GM19240 (cell line): ENCODE data around the gene KLK5.

ENCODE experiments used
- DNase-seq: peaks from one replicate; pipeline ENCODE4 v3.0.0; 2011; ENCODE audit warnings: low spot score; ENCODE audit not compliant: insufficient read length

KLK5 gene

DNA sequence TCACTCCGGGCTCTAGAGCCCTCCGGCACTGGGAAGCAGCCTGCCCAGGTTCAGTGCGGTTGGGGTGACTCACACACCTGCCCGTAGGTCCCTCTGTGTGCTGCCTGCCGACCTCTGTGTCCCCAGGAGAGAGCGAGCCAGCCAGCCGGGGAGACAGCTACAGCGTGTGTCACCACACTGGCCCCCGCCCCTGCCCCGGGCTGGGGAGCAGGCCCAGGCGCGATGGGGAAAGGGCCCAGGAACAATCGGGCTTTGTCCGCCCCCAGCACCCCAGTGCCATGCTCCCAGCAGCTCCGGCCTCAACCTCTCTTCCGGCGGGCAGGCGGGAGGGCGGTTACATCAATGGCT is 16.5 kb upstream of the KLK5 start, which contains the start of gene KLK6:
TSS of gene KLK6 (minus strand) at position 179 of the 348 bp plus-strand sequence. CDS start 1,487 bp downstream, outside the sequence.
- DNase-seq: no peak

DNA sequence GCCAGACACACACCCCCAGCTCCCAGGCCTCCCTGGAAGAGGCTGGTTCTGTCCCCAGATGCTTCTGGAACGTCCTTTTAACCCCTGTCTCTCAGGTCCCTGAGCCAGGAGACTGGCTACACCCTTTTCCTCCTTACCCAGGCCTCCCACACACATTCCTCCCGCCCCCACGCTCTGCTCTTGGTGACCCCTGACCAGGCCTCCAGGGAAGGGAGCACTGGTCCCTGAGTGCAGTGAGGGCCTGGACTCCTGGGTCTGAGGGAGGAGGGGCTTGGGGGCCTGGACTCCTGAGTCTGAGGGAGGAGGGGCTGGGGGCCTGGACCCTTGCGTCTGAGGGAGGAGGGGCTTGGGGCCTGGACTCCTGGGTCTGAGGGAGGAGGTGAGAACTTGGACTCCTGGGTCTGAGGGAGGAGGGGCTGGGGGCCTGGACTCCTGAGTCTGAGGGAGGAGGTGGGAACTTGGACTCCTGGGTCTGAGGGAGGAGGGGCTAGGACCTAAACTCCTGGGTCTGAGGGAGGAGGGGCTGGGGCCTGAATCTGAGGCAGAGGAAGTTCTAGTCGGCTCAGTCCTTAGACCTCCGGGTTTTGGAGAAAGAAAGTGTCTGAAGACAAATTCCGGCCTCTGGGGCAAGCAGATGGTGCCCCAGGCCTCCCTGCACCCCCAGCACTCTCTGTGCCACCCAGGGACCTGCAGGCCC is 16.0 kb upstream of the KLK5 start:
- DNase-seq: no peak

DNA sequence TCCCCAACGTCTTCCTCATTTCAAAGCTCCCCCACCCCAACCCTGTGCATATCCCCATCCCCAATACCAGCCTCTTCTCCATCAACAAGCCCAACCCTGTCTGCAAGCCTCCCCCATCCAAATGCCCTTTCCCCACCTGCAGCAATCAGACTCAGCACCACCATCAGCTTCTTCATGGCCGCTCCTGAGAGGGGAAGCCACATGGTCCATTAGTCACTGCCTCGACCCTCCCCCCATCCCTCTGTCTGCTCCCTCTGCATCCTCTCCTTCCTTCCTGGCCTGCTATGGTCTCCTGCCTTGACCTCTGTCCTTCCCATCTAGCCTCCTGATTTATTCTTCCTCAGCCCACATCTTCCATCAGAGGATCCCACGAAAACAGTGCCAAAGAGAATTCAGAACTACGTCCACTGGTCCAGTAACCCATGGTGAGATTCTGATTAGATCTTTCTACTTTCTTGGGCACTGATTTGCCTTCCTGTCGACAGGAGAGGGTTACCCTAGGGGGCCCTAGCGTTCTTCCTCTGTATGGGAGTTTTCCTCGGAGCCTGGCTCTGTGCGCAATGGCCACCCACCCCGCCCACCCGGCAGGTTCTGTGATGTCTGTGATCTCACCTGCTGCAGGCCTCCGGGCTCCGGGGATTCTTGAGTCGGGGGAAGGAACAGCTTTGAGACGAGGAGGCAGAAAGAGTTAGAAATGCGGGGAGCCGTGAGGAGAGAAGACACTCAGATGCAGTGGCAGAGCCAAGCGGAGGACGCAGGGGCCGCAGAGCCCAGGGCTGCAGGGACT is 15.3 kb upstream of the KLK5 start:
- no peak for DNase-seq

DNA sequence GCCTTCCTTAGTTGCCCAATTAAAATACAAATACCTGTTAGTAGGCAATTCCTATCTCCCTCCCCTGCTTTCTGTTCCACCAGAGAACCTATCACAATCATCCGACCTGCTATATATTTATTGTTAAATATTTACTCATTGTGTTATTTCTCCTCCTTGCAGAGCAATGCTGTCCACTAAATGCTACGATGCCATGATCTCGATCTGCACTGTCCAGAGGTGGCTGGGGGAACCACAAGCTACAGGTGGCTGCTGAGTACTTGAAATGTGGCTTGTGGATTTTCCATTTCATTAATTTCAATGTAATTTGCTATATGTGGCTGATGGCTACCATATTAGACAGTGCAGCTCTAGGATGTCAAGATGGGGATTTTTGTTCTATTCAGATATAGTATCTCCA is 11.4 kb upstream of the KLK5 start:
- no peak for DNase-seq

DNA sequence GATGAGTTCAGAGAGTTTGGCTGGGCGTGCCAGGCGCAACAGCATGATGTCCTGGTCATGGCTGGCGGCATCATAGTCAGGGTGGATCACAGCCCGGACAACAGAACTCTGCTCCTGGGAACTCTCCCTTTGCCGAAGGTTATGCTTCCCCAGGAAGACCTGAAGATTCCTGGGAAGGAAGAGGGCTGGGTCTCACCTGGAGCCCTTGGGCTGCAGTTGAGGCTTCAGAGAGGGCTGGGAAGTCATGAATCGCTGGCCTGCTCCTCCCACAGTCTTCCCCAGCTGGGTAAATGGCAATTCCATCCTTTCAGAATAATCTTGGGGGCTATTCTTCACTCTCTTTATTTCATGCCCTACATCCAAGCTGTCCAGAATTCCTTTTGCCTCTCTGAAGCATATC is 10.5 kb upstream of the KLK5 start:
- no peak for DNase-seq

DNA sequence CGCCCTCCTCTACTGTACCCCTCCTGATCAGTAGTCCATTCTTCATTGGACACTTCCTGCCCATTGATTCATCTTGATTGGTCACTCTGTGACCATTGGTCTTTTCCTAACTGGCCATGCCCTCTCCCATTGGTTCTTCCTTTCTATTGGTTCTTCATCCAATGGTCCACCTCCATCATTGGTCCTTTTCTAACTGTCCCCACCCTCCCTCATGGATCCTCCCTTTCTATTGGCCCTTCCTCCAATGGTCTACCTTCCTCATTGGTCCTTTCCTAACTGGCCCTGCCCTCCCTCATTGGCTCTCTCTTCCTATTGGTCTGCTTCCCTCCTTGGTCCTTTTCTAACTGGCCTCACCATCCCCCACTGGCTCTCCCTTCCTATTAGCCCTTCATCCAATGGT is 9.4 kb upstream of the KLK5 start:
- no peak for DNase-seq

DNA sequence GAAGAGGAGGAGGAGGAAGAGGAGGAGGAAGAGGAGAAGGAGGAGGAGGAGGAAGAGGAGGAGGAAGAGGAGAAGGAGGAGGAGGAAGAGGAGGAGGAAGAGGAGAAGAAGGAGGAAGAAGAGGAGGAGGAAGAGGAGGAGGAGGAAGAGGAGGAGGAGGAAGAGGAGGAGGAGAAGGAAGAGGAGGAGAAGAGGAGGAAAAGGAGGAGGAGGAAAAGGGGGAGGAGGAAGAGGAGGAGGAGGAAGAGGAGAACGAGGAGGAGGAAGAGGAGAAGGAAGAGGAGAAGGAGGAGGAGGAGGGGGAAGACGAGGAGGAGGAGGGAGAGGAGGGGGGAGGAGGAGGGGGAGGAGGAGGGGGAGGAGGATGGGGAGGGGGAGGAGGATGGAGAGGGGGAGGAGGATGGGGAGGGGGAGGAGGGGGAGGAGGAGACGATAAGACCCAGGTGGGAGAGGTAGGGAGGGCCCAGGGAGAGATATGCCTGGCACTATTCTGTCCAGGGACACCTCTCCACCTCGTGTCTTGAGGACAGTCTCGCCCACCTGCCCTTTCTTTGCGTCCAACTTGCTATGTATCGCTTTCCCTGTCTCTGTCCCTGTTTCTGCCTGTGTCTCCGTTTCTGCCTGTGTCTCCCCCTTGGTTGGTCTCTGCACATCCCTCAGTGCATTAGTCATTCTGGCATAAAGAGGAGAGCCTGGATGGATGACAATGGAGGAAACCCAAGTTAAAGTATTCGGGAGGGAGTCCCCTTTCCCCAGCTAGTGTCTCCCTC is 7.1 kb upstream of the KLK5 start:
- DNase-seq: no peak

DNA sequence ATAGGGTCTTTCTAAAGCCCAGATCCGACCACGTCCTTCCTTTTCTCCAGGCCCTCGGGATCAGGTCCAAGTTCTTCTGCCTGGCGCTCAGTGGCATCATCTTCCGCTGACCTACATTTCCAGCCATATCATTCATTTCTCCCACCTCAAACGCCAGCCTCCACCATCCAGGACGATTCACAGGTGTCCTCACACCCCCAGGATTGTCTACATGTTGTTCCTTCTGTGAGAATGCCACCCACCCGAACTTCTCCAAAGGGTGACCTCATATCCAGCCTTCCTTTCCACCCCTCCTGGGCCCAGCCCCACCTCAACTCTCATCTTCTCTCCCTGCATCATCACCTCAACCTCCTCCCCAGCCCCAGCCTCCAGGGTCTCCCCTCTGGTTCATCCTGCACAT is 4.7 kb upstream of the KLK5 start:
- no peak for DNase-seq

DNA sequence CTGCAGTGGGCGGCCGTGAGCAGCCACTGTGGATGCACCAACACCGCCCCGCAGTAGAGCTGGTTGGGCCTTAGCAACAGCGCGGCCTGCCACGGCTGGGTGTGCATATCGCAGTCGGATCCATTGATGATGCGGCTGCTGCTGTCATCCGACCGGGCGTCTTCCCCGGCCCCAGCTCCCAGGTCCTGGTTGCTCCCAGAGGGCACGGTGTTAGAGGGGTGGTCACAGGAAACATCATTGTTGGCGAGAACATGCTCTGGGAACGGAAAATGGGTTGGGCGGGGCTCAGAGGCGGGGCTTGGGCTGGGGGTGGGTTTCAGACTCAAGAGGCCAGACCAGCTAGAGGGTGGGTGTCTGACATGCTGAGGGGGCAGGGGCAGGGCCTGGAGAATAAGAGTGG is 3.0 kb downstream of the KLK5 start:
- no peak for DNase-seq

DNA sequence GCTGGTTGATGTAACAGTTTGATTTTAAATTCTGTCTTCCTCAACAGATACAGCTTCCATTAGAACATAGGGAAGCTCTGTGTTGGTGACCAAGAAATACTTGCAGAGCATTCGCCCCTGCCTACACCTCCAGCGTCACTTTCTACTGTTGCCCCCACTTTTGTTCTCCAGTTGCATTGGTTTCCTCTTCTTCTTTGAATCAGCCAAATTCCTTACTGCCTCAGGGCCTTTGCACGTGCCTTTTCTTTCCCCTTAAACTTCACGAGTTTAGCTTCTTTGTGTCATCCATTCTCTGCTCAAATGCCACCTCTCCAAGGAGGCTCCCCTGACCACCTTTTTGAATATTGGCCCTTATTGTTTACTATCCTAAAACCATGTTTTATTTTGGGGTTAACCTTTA is 5.7 kb downstream of the KLK5 start:
- no peak for DNase-seq

DNA sequence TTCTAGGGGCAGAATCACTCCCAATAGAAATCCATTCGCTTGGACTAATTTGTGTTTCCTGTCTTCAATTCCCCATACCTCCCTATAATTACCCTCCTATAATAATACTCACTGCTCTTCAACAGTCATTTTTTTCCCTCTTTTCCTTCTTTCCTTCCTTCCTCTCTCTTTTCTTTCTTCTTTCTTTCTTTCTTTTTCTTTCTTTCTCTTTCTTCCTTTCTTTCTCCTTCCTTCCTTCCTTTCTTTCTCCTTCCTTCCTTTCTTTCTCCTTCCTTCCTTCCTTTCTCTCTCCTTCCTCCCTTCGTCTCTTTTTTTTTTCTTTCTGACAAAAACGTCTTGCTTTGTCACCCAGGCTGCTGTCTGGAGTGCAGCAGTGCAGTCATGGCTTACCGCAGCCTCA is 8.0 kb downstream of the KLK5 start:
- DNase-seq: no peak

DNA sequence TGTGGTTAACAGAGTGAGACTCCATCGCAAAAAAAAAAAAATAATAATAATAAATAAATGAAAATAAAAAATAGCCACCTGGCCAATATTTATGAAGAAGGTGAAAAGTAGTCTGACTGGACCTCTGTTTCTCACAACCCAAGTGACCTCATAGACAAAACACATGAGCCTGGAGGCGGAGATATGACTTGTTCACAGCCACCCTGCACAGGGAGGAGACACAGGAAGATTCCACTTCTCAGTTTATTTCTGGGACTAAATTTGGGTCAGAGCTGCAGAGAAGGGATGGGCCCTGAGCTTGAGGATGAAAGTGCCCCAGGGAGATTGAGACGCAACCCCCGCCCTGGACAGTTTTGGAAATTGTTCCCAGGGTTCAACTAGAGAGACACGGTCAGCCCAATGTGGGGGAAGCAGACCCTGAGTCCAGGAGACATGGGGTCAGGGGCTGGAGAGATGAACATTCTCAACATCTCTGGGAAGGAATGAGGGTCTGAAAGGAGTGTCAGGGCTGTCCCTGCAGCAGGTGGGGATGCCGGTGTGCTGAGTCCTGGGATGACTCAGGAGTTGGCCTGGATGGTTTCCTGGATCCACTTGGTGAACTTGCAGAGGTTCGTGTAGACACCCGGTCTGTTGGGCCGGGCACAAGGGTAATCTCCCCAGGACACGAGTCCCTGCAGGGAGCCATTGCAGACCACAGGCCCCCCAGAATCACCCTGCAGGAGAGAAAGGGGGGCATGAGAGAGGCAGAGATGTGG is 9.6 kb downstream of the KLK5 start:
- no peak for DNase-seq

DNA sequence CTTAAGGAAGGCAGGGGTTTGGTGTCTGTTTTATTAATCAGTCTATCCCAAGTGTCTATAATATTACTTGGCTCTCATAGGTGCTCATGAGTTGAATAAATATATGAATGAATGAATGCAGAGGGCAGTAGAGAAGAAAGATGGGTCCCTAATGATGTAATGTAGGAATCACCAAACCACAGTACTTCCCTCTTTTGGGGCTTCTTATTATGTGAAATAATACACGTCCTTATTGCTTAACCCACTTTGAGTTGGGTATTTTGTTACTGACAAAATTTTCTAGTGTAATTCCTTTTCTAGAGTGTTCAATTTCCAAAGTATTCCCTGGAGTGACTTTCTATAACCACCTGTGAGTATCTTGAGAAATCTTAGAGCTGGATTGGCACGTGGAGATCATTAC is 13.2 kb downstream of the KLK5 start:
- no peak for DNase-seq

DNA sequence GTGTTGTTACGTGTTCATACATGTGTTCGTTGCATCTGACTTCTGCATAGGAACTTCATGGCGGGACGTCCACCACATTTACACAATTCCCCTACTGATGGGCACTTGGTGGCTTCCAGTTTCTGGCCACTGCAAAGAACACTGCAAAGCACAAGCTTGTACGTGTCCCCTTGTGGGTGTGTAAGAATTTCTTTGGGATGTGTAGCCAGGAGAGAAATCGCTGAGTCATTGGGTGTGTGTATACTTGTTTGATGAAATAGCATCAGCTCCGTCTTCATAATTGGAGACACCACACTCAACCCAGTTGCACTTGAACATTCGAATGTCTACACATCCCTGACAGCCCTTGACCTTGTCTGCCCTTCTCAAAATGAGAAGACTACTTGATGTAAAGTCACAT is 19.2 kb downstream of the KLK5 start:
- DNase-seq: no peak

DNA sequence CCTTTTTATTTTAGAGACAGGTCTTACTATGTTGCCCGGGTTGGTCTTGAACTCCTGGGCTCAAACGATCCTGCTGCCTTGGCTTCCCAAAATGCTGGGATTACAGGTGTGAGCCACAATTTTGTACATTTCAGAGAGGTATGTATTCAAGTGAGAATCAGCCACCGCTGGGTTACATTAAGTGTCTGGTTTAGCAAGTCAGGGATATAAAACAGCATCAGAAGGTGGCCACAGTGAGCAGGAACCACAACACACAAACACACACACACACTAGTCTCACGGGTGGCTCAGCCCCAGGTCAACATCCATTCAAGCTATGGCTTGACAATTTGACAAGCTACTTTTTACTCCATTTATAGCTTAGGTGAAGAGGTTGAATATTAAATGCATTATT is 20.2 kb downstream of the KLK5 start:
- no peak for DNase-seq

DNA sequence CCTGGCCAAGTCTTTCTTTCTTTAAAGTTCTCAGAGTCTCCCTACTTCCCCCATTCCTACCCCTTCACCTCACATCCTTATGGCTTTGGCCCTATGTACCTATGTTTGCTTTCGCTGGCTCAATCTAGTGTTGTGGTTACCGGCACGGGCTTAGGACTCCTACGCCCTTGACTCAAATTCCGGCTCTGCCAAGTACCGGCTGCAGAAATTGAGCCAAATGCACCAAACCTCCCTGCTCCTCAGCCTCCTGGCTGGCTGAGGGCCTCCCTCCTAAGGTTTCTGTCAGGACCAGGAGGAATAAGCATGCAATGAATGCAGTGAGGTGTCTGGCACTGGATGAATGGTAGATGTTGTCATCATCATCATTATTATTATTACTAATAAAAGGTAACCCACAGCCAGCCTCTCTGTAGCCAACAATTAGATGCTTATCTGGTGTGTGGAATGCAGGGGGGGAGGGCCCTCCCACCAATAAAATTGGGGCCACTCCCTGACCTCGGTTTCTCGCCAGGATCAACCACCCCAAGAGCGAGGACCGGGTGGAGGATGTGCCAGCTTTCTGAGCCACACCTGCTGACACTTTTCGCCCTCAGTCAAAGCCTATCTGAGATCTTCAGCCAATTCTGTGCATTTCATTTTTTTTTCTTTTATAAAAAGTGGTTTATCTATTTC is 20.7 kb downstream of the KLK5 start:
- DNase-seq: no peak

DNA sequence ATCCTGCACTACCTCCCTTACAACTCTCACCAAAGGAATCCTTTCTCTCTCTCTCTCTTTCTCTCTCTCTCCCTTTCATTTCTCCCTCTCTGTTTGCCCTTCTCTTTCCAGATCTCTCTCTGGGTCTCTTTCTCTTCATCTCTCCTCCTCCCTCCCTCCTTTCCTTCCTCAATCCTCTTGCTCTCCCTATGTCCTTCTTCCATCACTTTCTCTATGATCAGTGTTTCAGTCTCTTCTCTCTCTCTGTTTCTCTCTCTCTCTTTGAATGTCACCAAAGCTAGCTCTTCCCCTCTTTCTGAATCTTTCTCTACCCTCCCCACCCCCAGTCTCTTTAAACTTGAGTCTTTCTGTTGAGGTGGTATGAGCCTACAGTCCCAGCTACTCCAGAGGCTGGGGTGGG is 21.8 kb downstream of the KLK5 start:
- no peak for DNase-seq

DNA sequence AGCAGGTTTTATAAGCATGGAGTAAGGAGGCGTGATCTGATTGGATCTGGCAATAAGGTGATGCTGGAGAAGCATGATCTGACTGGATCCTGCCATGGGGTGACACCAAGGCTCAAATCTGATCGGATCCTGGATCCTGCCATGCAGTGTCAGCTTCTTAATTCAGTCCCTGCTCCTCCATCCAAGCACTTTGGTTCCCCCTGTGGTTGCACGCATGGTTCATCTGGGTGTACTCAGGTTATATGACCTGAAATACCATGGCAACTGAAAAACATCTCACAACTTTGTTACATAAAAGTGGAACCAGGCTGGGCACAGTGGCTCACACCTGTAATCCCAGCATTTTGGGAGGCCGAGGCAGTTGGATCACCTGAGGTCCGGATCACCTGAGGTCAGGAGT is 24.0 kb downstream of the KLK5 start:
- no peak for DNase-seq

DNA sequence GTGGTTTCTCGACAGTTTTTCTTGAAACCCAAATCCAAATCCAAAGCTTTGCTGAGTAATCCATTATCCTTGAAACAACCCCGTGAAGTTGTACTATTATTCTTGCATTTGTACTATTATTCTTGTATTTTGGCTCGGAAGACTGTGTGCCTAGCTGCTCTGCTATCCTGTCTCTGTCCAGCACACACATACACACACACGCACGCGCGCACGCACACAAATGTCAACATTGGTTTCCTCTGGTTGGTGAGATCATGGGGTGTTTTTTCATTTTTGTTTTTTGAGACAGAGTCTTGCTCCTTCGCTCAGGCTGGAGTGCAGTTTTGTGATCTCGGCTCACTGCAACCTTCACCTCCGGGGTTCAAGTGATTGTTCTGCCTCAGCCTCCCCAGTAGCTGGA is 26.7 kb downstream of the KLK5 start:
- no peak for DNase-seq

DNA sequence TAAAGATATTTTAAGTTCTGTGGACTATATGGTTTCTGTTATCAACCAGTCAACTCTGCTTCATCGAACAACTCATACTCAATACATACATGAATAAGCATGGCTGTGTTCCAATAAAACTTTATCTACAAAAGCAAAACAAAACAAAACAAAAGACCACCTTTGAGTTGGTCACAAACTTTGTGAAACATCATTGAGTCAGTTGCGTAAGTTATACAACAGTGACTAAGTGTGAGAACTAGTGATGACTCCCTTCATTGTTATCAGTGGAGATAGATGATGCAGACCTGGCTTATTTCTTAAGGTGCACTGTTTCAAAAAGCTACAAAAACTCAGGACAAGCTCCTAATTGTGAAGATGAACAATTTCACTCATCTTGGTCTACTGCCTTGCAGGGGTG is 27.1 kb downstream of the KLK5 start:
- no peak for DNase-seq

DNA sequence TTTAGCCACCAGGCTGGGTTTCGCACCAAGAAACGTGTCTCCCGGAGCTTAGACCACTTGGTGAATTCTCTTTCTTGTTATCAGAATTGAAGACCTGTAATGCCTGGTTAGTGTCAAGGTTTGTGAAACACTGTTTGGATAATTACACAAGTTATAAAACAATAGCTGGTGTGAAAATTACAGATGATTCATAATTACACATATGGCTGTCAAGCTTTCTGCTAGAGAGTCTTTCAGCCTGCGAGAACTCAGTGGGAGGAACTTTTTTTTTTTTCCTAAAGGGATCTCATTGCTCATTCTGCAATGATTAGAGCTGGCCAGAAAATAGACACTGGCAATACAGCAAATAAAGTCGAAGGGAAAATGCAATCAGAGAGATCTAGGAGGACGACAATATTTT is 28.3 kb downstream of the KLK5 start:
- no peak for DNase-seq
